Measurements from ENCODE around the gene CELF6.

DNA sequence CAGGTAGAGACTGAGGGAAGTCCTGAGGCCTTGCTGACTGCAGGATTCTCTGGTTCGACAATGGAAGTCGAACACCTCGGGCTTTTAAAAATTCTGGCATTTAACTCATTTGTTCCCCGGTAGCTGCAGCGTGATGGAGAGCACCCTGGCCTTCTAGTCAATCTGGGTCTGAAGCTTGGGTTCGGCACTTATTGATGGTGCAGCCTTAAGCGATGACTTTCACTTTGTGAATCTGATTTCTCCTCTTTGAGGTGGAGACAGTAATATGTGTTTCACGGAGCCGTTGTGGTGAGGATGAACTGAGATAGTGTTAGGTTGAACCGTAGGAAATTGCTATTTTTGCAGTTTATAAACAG lies 47.0 kb downstream of the CELF6 start:
- TF ChIP-seq, protein P1, sequence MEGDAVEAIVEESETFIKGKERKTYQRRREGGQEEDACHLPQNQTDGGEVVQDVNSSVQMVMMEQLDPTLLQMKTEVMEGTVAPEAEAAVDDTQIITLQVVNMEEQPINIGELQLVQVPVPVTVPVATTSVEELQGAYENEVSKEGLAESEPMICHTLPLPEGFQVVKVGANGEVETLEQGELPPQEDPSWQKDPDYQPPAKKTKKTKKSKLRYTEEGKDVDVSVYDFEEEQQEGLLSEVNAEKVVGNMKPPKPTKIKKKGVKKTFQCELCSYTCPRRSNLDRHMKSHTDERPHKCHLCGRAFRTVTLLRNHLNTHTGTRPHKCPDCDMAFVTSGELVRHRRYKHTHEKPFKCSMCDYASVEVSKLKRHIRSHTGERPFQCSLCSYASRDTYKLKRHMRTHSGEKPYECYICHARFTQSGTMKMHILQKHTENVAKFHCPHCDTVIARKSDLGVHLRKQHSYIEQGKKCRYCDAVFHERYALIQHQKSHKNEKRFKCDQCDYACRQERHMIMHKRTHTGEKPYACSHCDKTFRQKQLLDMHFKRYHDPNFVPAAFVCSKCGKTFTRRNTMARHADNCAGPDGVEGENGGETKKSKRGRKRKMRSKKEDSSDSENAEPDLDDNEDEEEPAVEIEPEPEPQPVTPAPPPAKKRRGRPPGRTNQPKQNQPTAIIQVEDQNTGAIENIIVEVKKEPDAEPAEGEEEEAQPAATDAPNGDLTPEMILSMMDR (IDR thresholded peaks at IDR 0.05) = no peak
- TF ChIP-seq ZFX (IDR thresholded peaks at IDR 0.05; ENCODE audit: borderline replicate concordance) = no peak
